Skin of body (tissue), 2 donors: Measurements from ENCODE around the gene PTPN4. TPM values are rescaled to one million over a fixed set of nuclear protein-coding genes. Genes with fewer than 3 reads are reported as not detected.
A peak's percentile ranks its signal among the peaks of the same experiment; 100 is the strongest.
"Not testable (repeated sequence)": the region's sequence is repeated elsewhere in the genome, so short reads cannot be mapped to it uniquely, and the experiment has no call there.

Experiments used
- DNase-seq: peaks from one replicate; lab custom pipeline; 2025; lab: John Stamatoyannopoulos, UW
- total RNA-seq: library from RNA; depleted of rRNA; stranded (reverse); fragments of >200 nt; gene quantifications from one replicate; pipeline ENCODE4 v1.2.3, GENCODE V29; 2014

Gene PTPN4
- total RNA-seq, 1 donor from 2014 or later, result 40.6 TPM

DNA sequence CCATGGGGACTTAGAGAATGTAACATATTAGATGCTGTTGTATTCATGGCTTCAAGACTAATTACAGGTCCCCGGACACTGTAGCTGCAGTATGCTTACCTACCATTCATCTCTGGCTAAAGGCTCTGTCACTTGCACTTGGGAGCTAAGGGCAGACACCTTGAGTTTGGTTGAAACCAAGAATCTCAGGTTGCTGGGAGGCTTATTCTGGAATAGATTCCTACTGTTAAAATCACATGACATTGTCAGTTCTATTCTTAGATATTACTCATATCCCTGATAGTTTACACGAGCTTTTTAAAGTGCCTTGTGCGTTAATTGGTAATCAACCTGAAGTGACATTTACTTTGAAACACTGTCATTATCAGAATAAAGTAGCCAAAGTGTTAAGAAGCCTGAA is 180.2 kb downstream of the PTPN4 start:
- no peak for DNase-seq

DNA sequence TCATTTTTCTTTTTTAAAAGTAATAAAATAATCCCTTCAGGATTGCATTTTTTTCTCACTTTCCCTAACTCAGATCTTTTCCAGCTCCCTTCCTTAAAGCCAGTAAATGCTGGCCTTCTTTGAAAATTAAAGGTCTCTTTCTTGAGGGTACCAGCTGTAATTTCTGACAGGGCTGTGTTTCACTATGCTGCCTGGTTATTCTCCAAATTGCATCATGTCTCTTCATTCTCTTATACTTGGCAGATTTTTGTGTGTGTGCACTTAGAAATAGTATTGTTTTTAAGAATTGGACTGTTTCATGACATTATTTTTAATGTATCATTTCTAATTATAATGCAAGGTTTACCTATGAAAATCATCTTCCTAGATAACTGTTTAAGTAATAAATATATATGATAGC is 181.1 kb downstream of the PTPN4 start:
- DNase-seq, result no peak

GRCh38 chr2:119941388-119941787 is 181.7 kb downstream of the PTPN4 start:
- no peak for DNase-seq

DNA sequence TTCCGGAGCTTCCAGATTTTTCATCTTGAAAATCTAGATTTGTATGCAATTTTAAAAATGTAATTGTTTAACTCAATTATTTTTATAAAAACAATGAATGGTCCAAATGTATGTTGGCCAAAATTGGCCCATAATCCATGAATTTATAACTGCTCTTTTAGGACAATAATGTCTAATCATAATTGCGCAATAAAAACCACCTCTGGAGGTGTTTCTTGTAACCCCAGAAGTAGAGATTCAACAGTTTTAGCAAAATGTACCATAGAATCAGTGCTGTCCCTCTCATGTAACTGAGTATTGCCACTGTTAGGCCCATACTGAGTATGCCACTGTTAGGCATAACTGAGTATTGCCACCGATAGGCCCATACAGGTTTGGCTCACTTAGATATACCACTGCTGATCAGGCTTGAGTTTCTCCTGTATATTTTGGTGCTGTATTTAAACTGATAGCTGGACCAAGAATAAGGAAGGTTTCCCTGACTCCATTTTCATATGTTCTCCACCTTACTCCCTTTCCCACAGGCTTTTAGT is 182.3 kb downstream of the PTPN4 start:
- no peak for DNase-seq

- no peak for DNase-seq
Observed at GRCh38 chr2:119943058-119943457, 183.3 kb downstream of the PTPN4 start.

- no peak for DNase-seq
Observed at GRCh38 chr2:119947535-119947934, 187.8 kb downstream of the PTPN4 start.

DNA sequence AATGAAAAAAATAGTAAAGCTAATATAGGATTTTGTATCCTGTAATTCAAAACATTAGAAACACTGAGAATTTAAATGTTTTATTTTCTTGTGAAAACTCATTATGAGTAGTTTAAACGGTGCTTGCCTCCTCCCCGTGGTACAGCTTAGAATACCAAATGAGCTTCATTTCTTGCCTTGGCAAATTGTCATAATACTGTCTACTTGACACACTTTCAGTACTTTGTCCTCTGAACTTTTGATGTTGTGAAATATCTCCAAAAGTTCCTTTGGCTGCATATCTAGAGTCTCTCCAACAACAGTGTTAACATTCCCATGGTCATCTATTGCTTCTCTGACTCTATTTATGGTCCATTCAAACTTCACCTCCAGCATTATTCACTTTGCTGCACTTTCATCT is 191.2 kb downstream of the PTPN4 start:
- DNase-seq, result no peak

- DNase-seq, result no peak
Observed at GRCh38 chr2:119958670-119959268, 199.0 kb downstream of the PTPN4 start.

GRCh38 chr2:119960821-119961220 is 201.1 kb downstream of the PTPN4 start:
- DNase-seq, result no peak

DNA sequence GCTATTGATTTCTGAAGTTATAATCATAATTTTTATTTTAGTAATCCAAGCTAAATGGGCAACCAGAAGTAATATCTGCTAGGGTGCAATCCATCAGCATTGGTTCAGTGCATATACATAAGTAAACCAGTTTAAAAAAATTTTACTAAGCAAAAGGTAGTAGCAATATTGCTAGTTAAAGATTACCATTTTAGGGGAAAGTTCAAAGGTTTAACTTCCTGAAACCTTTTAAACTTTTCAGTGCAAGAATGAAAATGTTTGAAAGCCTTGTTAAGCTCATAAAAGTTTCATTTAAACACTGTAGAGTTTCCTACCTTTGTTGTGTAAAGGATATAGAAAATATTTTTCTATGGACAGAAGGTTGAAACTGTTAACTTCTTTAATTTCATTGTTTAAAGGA is 222.2 kb downstream of the PTPN4 start:
- DNase-seq, result no peak

DNA sequence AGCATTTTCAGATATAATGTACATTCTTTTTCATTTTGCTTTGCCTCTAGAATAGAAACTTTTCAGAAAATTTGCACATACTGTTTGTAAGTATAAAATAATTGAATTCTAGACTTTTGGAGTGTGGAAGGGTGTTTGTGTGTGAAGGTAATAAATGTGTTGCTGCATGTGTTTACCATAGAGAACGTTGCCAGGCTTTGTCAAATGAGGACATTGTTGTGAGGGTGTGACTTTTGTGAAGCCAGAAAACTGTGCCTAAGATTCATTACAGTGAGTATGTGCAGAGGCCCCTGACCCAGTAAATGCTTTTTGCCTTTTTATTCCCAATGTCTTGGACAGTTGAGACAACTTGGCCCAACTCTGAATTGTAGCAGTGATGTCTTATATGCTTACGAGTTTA is 222.8 kb downstream of the PTPN4 start:
- no peak for DNase-seq

GRCh38 chr2:119983108-119983507 is 223.4 kb downstream of the PTPN4 start:
- no peak for DNase-seq

GRCh38 chr2:119996148-119996547 is 236.4 kb downstream of the PTPN4 start:
- DNase-seq, result no peak

- not testable (repeated sequence) for DNase-seq
Observed at GRCh38 chr2:119996896-119997891, 237.5 kb downstream of the PTPN4 start.

- no peak for DNase-seq
Observed at GRCh38 chr2:120001471-120001870, 241.7 kb downstream of the PTPN4 start.

DNA sequence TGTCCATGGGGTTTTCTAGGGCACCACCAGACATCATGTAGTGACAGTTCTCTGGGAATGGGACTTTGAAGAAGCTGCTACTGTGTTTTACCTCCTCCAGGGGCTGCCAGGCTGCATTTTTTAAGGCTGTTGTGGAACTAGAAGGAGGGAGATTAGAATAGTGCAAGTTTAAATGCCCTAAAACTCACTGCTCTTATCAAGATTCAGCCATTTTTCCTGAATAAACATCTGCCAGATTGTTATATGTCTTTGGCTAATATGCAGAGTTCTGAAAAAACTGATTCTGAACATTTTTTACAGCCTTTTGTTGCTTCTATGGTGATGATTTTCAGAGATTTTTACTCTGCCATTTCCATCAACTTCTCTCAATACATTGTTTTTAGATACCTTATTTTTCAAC is 244.5 kb downstream of the PTPN4 start:
- DNase-seq, result no peak

DNA sequence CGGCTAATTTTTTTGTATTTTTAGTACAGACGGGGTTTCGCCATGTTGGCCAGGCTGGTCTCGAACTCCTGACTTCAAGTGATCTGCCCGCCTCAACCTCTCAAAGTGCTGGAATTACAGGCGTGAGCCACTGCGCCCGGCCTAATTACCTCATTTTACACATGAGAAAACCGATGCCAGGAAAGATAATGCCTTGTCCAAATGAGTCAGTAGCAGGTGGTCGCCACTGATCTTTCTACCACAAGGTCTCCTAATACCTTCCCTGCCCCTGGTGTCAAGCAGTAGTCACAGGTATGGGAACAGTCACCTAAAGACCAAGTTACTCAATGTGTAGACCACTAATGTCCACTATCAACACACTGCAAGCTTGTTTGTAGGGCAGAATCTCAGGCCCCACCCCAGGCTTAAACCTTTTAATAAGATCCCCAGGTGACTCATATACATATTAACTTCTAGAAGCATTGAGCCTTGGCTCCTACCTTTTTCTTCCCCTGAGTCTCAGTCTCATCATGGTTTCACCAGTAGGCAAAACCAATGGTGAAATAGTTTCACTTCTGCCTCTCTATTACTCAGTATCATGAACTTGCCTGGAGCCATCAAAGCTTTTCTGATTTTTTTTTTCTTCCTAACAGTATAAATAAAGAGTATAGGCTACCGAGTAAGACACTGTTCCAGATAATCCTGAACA is 246.3 kb downstream of the PTPN4 start:
- DNase-seq, result no peak

DNA sequence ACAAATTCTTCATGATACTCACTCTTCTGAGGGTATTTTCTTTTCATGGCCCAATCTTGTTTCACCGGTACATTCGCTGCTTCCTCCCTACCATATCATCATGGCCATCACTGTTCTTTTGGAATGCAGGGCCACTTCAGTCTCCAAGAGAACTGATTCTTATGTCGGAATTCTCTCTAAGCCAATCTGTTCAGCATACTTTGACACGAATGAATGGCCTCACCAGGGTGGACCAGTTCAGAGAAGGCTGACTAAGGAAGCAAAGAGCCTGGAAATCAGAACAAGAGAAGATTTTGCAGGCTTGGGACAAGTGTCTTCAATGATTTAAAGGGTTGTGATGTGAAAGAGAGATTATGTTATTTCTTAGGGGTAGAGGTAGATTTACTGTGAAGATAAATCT is 248.1 kb downstream of the PTPN4 start:
- no peak for DNase-seq

- DNase-seq, result no peak
Observed at GRCh38 chr2:120012363-120012762, 252.6 kb downstream of the PTPN4 start.

DNA sequence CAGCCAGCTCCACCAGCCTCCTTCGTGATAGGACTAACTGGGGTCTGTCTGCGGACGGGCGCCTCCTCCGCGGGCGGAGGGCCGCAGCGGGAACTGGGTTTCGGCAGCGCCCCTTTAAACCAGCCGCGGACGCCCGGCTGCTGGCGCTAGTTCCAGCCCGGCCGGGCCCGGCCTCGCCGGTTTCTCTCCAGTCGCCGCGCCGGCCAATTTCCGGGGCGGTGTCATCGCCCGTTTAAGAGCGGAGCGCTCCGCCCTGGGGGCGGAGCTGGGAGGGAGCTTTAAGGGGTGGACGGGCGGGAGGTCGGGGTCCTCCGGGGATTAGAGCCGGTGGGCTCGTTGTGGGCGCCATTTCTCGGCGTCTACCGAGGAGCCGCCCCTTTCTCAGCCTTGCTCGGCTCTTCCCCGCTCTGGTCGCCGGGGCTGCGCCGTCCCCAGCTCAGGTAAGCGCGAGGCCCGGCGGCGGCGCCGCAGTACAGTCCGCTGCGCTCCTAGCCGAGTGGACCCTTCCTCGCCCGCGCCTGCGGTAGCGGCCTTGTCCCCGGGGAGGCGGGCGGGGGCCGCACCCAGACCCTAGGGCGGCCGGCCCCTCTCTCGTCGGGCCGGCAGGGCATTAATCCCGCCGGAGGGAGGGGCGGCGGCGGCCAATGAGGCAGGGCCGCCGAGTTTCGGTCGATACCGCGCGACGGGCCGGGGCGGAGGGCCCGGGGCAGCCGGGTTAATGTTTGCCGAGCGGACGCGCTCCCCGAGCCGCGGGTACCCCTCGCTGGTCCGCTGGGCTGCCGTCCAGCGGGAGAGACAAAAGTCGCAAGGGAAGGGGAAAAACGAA is 253.3 kb downstream of the PTPN4 start, which contains the start of gene EPB41L5:
Gene EPB41L5, plus strand, starts transcription at position 307 of the 826 bp plus-strand sequence. CDS start 6,008 bp downstream, outside the sequence.
- peak; percentile 91 for DNase-seq
